ENCODE measurements around the gene RNF13. TPM values are rescaled to one million over a fixed set of nuclear protein-coding genes. Genes with fewer than 3 reads are reported as not detected.
A peak's percentile ranks its signal among the peaks of the same experiment; 100 is the strongest.

Gene RNF13
- total RNA-seq, 1 donor from 2014 or later, result 27.1 TPM

DNA sequence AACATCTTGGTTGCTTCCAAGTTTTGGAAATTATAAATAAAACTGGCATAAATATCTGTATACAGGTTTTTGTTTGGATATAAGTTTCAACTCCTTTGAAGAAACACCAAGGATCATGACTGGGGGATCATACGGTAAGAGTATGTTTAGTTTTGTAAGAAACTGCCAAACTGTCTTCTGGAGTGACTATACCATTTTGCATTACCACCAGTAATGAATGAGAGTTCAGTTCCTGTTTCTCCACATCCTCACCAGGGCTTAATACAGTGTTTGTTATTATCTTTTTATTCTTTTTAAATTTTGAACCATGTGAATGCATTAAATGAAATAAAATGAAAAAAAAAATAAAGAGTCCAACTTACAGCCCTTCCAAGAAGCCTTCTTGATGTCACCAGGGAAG, 17.0 kb upstream of the RNF13 start:
- no peak for DNase-seq (ENCODE audit: low read depth)
- TF ChIP-seq, protein P1, sequence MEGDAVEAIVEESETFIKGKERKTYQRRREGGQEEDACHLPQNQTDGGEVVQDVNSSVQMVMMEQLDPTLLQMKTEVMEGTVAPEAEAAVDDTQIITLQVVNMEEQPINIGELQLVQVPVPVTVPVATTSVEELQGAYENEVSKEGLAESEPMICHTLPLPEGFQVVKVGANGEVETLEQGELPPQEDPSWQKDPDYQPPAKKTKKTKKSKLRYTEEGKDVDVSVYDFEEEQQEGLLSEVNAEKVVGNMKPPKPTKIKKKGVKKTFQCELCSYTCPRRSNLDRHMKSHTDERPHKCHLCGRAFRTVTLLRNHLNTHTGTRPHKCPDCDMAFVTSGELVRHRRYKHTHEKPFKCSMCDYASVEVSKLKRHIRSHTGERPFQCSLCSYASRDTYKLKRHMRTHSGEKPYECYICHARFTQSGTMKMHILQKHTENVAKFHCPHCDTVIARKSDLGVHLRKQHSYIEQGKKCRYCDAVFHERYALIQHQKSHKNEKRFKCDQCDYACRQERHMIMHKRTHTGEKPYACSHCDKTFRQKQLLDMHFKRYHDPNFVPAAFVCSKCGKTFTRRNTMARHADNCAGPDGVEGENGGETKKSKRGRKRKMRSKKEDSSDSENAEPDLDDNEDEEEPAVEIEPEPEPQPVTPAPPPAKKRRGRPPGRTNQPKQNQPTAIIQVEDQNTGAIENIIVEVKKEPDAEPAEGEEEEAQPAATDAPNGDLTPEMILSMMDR (conservative IDR thresholded peaks at IDR 0.05; ENCODE audit: low read depth, low read length), result no peak

DNA sequence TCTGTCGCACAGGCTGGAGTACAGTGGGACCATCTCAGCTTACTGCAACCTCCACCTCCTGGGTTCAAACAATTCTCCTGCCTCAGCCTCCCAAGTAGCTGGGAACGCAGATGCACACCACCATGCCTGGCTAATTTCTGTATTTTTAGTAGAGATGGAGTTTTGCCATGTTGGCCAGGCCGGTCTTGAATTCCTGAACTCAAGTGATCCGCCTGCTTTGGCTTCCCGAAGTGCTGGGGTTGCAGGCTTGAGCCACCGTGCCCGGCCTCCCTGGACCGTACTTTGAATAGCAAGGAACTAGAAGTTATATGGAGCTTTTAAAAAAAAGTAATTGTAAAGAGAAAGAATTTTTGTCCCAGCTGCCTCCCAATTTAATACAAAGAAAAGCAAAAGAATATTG, 12.3 kb upstream of the RNF13 start:
- TF ChIP-seq, protein P1 (conservative IDR thresholded peaks at IDR 0.05; ENCODE audit: low read depth, low read length), result no peak
- no peak for DNase-seq (ENCODE audit: low read depth)
- no peak overlapping the region for H3K4me3 ChIP-seq (ENCODE audit: low read depth, low read length)

More for the DNA sequence above, 17.0 kb upstream of the RNF13 start:
- H3K4me3 ChIP-seq (ENCODE audit: low read depth, low read length), result no peak overlapping the region

DNA sequence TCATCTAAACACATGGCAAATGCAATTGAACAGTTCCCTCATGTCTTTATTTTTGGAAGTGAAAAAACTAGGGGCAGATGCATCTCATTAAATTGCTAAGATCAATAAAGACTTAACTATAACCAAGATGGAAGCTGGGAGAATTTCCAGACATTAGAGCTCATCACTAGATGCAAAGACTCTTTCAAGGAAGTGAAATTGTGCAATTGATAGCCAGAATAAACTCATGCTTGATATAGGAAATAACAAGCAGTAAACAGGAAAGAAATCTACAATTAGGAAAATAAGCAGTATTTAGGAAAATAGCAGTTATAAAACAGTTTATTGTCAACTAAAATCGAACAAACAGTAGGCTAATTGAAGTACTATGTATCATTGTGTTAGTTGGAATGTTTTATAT, 11.8 kb upstream of the RNF13 start:
- TF ChIP-seq, protein P1 (conservative IDR thresholded peaks at IDR 0.05; ENCODE audit: low read depth, low read length), result no peak
- no peak for DNase-seq (ENCODE audit: low read depth)
- no peak overlapping the region for H3K4me3 ChIP-seq (ENCODE audit: low read depth, low read length)

DNA sequence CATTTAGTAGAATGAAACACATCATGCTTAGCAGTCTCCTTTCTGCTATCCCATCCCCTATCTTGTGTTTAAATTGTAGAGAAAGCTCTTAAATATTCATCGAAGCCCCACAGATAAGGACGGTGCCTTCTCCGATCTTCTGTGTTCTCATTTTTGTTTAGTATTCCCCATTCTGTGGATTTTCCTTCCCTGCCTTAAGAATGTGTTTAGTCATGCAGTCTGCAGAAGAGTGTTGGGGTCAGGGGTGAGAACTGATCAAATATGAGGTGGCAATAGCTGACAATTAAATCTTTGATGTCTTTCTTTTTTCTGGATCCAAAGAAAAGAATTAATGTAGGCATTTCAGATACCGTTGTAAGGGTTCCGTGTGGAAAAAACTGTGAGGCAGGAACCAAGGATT, 11.4 kb upstream of the RNF13 start:
- DNase-seq (ENCODE audit: low read depth), result no peak
- TF ChIP-seq, protein P1 (conservative IDR thresholded peaks at IDR 0.05; ENCODE audit: low read depth, low read length), result no peak
- no peak overlapping the region for H3K4me3 ChIP-seq (ENCODE audit: low read depth, low read length)

DNA sequence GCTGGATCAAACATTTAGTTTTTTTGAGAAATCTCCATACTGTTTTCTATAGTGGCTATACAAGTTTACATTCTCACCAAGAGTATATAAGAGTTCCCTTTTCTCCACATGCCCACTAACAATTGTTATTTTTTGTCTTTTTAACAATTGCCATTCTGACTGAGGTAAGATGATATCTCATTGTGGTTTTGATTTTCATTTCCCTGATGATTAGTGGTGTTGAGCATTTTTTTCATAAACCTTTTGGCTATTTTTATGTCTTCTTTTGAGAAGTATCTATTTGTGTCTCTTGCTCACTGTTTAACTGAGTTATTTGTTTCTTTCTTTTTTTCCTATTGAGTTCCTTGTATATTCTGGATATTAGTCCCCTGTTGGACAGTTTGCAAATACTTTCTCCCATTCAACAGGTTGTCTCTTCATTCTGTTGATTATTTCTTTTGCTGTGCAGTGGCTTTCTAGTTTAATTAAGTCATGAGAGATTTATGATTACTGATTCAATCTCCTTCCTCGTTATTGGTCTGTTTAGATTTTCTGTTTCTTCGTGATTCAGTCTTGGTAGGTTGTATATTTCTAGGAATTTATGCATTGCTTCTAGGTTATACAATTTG, 6.7 kb upstream of the RNF13 start:
- no peak for DNase-seq (ENCODE audit: low read depth)
- TF ChIP-seq, protein P1 (conservative IDR thresholded peaks at IDR 0.05; ENCODE audit: low read depth, low read length), result no peak
- no peak overlapping the region for H3K4me3 ChIP-seq (ENCODE audit: low read depth, low read length)

DNA sequence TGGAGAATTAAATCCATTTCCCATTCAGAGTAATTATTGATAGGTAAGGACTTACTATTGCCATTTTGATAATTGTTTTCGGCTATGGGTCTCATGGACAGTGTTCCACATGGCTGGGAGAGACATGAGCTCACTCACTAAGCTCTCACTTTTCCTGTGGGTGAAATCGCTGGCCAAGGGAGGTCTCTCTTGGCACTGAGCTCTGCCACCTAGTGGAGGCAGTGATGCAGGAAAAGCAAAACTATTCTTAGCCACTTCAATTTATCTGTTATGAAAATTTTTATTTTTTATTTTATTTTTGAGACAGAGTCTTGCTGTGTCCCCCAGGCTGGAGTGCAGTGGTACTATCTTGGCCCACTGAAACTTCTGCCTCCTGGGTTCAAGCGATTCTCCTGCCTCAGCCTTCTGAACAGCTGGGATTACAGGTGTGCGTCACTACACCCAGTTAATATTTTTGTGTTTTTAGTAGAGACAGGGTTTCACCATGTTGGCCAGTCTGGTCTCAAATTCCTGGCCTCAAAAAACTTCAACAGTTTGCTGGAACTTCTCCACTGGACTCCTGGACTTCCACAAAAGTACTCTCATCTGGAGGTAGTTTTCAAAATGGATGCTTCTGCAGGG, 4.7 kb upstream of the RNF13 start:
- TF ChIP-seq, protein P1 (conservative IDR thresholded peaks at IDR 0.05; ENCODE audit: low read depth, low read length), result peak; percentile 91
- peak; percentile 51 for DNase-seq (ENCODE audit: low read depth)
- no peak overlapping the region for H3K4me3 ChIP-seq (ENCODE audit: low read depth, low read length)

DNA sequence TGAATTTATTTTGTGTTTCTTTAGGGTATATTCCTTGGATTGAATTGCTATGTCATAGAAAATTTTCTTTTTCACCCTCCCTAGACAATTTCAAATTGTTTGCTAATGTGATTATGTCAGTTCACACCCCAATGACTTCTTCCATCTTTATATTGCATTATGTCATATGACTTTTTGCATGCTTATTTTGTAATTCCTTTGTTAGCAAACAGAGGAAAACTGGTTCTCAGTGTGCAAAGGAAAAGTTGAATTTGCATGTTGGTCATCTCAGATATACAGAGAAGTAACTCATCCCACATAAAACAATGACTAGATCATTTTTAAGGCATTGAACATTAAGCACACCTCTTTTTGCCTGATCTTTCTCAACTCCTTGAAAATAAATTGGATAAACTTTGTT, 3.3 kb upstream of the RNF13 start:
- TF ChIP-seq, protein P1 (conservative IDR thresholded peaks at IDR 0.05; ENCODE audit: low read depth, low read length), result no peak
- H3K4me3 ChIP-seq (ENCODE audit: low read depth, low read length), result no peak overlapping the region
- no peak for DNase-seq (ENCODE audit: low read depth)

All from epithelial cell of proximal tubule (primary cell).